NCI-H146 treated with DMSO at 0.1 percent for 48 hours (cell line): Measurements from ENCODE around the gene UCK2.

Experiments
- DNase-seq: peaks from one replicate; lab custom pipeline; 2025; ENCODE audit not compliant: unreplicated experiment; lab: John Stamatoyannopoulos, UW

Gene UCK2

DNA sequence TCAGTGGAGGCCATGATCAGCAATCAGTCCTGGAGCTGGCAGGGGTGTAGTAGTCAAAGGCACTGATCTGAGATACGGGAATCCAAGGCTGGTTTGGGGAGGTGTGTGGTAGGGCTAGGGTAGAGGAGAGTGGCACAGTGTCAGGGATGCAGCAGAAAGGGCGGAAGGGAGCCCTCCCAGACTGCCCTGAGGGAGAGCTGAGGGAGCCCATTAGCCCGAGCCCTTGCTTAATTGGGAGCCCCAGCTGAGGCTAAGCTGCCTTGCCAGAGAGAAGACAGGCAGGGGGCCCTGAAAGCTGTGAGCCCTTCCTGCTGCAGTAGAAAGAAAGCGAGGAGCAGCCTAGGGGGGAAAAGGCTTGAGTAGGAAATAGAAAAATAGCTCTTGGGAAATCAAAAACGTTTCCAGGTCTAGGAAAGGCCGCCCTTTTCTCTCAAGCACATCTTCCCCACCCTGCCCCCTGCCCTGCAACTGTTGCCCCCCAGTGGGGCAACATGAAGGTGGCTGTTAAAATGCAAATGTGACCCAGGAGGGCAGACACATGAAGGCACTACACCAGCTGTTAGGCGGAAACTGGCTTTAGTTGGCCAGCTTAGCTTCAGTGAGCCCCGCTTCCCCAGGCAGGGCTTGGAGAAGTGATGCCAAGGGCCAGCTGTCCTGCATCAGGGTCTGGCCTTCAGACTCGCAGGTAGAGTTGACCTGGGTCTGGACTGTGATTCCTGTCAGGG, 106.2 kb downstream of the UCK2 start:
- DNase-seq: no peak

DNA sequence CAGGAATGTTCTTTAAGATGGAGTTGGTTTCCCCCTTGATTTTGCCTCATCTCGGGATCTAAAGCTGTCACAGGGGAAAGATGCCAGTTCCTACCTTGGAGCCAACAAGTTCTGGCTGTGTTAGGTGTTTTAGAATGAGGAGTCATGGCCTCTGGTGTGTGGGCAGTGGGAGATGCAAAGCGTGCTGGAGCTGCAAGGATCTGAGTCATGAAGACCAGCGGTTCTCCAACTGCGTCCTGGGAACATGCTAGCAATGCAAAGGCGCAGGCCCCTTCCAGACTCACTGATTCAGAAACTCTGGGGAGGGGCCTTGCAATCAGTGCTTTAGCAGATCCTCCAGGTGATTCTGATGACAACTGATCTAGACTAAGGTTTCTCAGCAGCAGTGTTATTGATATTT, 109.1 kb downstream of the UCK2 start:
- no peak for DNase-seq

DNA sequence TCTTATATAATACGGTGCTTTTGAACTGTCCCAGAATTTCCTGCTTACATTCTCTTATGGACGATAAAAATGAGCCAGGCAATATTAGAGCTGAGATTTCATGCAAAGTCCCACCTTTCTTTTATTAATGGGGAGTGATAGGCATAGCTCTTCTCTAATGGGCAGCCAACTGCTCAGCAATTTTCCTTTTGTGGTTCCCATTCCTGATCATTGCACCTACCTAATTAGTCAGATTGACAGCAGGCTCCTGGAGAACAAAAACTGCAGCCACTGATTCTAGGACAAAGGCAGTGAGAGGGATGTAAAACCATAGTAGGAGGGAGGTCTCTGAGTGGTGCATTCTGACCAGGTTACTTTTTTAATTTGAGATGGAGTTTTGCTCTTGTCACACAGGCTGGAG, 110.4 kb downstream of the UCK2 start:
- DNase-seq: no peak

DNA sequence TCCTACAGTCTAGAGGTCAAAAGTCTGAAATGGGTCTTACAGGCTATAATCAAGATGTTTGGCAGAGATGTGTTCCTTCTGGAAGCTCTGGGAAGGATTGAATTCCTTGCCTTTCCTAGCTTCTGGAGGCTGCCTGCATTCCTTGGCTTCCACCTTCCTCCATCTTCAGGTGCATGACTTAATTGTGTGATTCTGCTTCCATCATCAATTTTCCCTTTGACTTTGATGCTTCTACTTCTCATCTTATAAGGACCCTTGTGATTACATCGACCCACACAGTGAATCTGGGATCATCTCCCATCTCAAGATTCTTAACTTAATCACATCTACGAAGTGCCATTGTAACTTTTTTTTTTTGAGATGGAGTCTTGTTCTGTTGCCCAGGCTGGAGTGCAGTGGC, 111.4 kb downstream of the UCK2 start:
- DNase-seq: no peak

DNA sequence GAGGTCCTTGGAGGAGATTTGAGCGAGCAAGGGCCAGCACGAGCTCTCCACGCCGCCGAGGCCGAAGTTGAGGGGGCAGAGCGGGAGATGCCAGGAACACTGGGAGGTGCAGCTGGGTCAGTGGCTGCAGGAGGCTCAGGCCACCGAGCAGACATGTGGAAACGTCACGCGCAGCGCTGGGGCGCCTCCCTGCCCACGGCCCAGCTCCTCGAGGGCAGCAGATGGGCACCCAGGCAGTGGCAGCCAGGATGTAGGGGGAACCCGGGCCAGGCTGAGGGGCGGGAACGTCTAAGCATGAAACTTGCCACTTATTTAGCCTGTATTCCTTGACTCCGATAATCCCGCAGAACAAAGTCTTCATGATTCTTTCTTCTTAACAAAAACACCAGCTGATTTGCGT, 114.1 kb downstream of the UCK2 start:
- no peak for DNase-seq

DNA sequence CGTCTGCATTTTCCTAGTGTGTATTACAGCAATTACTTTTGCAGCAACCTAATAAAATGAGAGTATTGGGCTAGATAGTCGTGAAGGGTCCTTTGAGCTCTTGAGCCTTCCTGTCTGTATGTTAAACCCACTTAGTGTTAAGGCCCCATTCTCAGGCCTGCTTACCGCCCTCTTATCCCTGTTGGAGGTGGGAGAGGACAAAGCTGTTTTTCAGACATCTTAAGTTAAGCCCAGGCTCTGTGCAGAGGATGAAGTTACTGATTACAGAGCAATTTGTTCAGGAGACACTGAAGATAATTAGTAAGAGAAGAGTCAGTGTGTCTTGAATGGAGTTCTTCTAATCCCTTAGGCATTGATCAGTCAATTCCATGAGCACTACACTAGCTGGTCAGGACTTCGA, 114.6 kb downstream of the UCK2 start:
- DNase-seq: no peak

DNA sequence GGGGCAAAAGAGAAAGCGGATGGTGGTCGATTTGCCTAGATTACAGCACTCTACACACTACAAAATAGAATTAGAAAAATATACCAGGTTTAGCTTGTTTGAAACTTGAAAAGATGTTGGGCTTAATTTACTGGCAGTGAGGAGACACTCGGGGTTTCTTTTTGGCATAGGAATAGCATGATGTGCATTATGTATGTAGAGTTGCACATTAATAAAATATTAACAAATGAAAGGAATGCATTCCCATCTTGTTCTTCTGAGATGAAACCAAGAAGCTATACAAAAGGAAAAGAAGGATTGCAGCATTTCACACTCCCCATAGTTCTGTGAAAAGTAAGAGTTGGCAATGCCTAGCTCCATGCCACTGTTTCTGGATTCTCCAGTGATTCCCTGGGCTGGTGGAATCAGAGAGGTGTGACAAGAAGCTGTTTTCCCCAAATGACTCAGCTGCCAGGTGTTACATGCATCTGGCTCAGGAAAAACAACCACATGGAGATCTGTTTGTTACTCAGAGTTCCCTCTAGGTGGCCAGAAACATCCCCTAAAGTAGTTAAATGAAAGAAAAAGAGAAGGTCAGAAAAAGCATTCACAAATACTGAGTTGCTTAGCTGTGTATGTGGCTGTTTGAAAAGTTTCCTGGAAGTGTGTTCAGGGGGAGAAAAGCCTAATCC, 115.6 kb downstream of the UCK2 start:
- no peak for DNase-seq

DNA sequence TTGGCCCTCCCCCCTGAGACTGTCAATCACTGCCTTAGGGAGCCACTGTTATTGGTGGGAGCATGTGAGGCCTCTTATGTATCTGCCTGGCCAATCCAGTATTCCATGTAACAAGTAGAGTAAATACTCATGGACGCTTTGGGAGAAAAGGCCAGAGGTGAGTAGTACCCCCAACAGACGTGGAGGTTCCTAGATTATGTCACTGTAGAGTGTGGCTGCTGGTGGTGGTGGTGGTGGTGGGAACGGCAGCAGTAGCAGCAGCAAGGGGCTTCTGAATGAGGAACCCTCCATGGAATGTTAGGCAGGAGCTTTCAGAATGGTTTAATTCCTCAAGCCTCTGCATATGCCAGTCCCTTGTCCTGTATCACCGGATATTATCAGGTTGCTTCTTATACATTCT, 118.5 kb downstream of the UCK2 start:
- no peak for DNase-seq

DNA sequence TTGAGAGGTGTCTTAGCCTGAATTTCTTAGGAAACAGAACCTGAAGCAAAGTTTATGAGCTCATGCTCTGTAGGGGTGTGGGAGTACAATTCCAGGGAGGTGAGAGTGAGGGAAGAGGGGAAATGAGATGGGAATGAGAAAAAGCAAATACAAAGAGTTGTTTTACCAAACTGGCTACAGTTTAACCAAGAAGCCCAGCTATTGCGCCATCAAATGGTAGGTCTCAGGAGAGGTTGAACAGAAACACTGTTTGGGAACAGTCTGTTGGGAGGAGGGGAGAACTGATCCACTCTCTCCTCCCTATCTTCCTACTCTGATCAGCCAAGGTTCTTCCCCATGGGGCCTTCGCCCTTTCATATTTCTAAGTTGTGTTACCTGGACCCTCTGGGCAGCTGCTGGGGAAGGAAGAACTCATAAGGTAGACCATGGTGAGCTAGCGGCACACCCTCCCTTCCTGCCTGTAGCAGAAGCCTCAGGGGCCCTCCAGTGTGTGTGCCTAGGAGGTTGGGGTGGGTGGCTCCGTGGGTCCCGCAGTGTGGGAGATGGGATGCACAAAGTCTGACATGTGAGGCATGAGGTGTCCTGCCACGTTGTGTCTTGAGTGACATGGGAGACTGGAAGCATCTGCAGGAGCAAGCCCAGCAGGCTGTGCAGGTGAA, 120.5 kb downstream of the UCK2 start:
- no peak for DNase-seq

DNA sequence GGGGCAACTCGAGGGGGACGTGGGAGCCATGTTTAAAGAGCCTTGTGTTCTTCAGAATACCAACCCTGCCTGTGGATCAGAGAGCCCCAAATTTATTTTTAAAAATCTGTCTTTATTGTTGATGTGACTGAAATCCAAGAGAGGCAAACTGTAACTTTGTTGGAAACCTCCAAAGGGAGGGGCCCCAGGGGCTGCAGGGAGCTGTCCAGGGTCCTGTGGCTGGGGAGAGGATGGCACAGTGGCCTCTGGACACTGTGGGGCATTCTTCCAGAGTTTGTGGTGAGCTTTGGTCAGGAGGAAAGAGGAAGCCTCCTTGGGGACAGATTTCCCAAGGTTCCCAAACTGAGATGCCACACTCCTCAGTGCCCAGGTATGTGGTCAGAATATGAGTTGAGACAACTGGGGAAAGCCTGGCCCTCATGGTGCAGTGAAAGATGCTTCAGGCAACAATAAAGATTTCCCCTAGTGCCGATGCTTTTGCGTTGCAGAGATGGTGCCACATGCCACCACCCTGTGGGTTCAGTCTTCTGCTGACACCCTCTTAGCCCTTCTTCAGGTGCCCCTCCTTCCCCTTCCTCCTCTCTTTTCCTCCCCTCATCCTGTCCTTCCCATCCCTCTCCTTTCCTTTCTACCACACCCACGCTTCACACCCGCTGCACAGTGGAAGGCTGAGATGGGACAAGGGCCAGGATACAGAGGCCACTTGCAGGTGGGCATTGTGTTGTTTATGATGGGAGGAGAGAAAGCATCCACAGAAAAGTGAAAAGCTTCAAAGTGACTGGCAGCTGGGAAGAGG, 122.1 kb downstream of the UCK2 start:
- no peak for DNase-seq

DNA sequence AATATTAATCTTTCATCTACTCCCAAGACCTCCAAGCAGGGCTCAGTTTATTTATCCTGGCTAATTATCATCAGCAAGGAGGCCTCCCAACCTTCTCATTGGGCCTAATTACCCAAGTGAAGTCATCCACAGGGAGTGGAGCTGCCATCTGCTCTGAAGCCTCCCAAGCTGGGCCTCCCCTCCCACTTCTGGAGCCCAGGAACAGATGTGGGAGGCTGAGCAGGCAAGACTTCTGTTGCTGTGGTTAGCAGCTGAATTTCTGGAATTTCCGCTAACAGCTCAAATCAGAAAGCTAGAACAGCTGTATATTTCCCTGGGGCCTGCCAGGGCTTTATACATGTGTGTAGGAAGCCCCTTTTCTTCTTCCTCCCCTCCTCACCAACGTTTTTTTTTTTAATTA, 127.5 kb downstream of the UCK2 start:
- DNase-seq: no peak

DNA sequence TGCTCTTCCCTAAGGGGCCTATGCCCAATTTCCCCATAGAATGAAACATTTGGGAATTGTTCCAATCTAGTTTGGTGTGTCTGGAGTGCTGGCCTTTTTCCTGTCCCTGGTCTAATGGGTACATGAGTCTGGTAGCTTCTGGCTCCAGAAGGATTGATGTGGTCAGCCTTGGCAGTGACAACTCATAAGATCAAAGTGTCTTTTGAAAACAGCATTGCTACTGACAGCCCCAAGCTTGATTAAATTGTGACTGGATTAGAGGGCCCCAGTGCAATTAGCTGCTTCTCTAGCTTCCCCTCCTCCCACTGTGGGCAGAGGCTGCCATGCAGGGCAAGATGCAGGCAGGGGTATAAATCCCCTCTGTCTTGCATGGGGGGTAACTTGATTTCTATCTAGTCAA, 130.9 kb downstream of the UCK2 start:
- DNase-seq: no peak

DNA sequence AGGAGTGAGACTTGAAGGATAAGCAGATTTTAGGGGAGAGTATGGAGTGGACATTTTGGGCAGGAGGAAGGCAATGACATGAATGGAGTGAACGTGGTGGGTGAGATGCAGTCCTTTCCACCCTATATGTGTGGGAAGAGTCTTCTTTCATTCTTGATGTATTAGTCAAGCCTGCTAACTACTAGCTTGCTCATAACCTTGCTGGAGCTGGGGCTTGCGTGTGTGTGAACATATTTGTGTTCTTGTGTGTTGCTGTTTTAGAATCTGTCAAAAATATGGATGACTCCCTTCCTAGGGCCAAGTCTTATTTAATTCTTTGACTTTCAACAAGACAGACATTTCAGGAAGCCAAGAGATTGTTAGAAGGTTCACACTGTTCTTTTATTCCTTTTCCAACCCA, 132.7 kb downstream of the UCK2 start:
- DNase-seq: no peak

DNA sequence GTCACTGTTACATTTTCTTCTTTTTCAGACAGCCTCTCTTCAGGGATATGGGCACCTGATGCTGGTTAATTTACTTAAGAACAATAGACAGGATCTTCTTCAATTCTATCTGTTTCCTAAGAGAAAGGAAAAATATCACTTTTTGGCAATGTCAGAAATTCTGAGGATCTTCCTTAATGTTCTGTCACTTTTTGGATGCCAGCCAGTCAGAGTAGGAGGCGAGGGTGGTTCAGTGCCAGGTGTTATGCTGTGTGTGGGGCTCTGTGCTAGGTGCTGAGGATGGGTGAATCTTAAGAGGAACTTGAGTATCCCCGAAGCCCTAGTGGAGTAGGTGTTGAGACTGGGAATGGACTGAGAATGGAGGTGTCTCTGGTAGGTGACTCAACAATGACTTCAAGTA, 133.5 kb downstream of the UCK2 start:
- no peak for DNase-seq
